NCI-H2029 (cell line): ENCODE measurements around the gene AMBP.

Experiments used
- DNase-seq: peaks from one replicate; lab custom pipeline; 2025; lab: John Stamatoyannopoulos, UW

The AMBP gene

DNA sequence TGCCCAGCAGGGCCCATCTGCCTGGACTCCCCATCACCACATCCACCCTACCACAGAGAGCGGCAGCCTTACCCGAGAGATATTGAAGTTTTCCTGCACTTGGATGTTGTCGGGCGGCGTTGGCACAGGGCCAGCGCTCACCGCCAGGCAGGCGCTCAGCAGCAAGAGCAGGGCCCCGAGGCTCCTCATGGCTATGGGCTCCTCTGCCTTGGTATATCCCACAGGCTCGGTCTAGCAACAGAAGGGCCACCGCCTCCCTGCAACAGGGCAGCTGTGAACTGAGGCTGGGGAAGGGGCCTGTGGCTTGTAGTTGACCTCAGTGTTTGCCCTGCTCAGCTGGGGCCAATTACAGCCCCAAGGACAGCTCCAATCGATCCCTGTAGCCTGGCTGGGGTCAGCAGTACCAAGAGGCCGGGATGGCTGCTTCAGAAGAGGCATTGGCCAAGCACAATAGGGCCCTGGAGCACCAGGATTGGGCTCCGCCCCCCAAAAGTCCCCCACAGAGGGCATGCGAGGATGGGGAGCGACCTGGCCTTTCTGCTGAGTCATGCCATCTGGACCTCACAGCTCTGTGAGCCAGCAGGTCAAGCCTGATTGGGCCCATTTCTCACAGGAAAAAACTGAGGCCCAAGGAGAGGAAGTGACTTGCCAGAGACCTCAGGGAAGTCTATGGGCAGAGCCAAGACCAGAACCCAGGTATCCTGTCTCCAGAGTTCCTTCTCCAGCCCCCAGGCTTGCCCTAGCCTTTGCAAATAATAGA, at the start of gene AMBP:
AMBP (minus strand) TSS at position 280 of the 760 bp plus-strand sequence; CDS start at position 189, 91 bp downstream.
- DNase-seq: no peak

DNA sequence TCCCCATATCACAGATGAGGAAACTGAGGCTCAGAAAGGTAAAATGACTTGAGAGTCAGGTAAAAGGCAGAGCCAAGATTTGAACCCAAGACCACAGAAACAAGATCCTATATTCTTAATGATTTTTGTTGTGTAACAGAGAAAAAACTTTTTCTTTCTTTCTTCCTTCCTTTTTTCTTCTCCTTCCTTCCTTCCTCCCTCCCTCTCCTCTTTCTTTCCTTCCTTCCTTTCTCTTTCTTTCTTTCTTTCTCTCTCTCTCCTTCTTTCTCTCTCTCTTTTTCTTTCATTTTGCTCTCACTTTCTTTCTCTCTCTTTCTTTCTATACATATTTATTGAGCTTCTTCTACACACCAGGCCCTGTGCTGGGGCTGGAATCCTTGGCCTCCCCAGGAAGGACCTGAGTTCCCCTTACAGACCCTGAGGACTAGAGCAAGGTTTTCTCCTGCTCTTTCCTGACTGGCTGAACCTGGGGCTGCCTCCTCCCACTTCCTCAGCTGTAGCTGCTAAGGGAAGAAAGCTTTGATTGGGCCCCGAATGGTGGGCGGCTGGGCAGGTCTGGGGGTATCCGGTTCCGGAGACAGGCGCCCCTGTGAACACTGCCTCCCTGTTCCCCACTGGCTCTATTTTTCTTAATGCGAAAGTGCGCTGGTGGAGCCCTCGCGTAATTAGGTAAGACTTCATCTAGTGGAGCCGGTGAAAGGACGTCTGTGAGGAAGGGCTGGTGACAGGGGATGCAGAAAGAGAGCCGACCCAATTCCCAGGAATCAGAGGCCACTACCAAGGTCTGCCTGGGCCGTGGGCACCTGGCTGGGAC, 48.4 kb upstream of the AMBP start:
- no peak for DNase-seq

DNA sequence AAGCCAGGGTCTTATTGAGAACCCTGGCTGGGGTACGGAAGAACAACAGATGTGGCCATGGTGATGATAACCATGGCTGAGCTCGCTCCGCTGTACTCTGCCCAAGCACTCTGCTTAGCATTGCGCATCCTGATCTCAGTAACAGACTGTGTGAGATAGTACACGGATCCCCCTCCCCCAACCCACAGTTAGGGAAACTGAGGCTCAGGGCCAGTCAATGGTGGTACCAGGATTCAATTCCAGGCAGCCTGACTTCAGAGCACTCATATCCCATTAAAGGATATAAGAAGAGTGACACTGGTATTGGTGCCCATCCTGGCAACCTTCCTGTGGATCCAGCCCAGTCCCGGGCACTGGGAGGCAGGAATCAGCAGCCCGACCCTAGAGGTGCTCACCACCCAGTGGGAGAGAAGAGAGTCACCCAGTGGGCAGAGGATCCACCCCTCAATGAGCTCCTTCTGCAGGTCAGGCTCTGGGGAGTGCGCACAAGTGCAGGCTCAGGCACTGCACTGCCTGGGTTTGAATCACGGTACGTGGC, 47.4 kb upstream of the AMBP start:
- no peak for DNase-seq

DNA sequence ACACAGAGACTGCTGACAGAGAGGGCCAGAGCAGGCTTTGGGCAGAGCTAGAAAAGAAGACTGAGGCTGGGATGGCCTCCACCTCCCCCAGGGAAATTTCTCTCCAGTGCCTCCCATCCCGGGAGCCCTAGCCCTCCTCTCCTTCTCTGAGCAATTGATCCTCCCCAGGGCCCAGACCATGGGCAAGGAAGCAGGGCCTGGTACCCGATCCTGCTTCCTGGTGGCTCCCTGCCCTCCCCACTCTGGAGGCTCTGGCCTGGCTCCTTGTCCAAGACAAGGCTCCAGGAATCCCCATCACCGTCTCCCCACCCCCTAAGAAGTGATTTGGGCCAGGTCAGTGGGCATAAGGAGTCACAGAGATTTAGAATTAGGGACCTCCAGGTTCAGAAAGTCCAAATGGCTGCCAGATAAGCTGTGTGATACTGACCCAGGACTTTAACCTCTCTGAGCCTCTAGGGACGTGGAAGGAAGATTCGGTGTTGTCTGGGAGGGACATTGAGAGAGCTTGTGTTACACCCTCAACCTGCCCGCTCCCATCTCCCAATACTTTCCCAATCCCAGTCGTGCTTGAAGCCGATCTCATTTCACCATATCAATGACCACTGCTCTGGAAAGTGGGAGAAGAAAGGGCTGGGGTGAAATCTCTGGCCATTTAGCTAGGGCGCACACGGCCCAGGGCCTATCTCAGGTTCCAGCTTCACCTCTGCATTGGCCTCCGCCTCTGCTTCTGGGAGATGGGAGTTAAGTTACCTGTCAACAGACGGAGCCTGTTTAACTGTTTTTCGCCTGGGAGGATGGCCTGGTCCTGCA, 46.8 kb upstream of the AMBP start:
- DNase-seq: no peak

DNA sequence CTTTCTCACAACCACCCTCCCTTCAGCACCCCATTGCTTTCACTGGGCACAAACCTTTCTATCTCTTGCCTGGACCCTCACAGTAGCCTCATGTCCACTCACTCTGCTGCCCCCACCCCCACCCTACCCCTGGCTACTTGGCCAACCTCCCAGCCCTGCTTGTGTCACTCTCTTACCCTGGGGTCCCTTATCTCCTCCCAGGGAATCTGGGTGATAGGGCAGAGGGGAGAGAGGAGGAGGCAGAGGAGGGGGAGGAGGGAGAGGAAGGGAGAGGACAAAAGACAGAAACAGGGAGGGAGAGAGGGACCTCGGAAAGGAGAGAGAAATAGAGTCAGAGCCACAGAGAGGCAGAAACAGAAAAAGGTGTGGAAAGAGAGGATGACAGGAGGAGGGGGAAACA, 46.0 kb upstream of the AMBP start:
- no peak for DNase-seq

DNA sequence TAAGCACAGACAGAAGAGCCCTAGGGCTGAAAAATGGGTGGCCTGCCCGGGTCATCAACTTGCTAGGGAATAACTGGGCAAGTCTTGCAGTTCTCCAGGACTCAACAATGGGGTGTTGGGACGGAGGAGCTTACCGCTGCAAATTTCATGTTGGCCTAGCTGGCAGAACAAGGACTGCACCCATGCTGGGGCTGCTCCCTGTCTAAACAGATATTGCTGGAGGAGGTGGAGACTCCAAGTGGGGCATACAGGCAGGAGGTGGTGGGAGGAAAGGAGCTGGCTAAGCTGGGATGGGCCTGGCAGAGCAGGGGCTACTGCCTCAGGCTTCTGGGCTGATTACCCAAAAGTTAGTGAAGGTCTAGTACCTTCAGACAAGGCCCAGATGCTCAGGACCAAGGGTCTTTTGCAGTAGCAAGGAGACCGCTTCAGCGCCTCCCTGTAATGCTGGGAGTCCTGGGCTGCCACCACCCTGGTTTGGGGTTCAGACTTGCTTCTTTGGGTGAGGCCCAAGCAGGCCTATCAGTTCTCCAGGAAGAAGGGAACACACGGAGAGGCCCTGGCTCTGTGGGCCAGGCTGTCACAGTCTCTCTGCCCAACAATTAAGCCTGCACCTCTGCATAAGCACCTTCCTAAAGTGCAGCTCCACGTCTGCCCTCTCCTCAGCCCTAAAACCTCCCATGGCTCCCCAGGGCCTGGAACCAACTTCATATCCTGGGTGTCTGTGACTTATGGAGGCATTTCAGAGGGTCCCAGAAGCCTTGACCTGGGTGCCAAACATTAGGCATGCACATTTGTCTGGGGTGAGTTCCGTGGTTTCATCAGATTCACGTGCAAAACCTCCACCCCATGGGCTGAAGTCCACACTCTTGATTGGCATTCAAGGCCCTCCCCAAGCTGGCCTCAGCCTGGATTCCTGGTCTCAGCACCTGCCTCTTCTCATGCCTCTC, 45.2 kb upstream of the AMBP start:
- DNase-seq: no peak

DNA sequence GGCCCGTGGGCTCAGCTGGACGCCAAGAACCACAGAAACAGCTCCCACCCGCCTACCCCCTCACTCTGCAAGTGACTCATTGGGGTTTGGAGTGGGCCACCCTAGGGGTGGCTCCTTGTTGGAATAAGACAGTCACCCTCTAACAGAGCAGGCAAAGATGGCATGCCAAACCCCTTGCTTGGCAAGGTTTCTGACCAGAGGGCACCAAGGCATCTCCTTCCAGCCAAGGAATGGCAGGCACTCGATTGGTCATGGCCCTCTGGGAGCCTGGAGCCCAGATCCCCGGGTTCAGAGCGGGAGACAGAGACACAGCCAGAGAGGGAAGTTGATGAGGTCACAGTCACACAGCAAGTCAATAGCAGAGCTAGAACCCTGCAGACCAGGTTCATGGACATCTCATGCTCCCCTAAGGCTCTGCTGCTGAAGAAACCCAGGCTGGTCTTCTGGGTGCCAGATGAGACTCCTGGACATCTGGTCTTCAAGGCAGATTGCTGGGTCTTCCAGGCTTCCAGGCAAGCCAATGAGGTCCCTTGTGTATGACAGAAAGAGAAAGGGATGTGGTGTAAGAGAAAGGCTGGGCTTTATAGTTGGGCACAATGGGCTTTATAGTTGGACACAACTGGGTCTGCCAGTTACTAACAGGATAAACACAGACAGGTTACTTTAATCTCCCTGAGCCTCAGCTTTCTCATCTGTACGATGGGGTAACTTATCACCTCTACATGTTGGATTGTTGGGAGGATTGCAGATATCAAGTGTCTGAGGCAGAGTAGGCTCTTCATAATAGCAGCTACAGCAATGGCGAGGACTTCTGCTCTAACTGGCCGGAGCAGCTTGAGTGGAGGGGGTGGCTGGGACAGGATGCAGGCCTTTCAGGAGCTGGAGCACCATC, 44.3 kb upstream of the AMBP start:
- no peak for DNase-seq

DNA sequence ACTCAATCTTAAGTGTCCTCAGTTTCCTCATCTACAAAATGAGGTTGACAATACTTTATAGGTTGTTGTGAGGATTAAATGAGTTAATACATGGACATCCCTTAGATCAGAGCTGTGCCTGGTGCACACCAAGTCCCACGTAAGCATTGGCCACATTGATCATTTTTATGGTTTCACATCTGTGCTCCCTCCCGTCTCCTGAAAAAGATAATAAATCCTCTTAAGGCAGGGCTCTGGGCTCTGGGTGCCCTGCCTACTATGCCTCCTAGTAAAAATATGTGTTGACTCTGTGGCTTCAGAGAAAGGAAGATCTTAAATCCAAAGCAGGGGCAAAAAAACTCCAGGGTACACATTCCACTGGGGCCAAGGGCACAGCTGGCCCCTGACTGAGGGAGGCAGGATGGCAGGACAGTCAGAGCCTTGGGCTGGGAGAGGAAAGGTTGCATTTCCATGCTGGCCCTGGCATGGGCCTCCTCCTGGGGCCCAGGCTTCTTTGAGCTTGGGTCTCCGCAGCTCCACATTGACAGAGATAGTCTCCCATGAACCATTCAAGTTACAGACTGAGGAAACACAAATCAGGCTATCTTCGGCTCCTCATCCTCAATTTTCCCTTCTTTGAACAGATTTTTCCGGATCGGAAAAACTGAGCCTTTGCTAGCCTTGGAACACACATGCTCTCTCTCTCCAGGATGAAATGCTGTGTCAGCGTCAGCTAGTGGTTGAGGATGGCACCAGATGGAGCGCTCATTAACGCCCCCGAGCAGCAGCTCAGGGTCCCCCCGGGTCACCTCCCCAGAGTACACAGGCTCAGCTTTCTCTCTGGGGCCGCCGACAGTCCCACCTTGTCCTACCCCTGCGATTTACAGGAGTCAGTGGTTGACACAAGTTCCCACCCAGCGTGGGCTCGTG, 43.4 kb upstream of the AMBP start:
- no peak for DNase-seq

DNA sequence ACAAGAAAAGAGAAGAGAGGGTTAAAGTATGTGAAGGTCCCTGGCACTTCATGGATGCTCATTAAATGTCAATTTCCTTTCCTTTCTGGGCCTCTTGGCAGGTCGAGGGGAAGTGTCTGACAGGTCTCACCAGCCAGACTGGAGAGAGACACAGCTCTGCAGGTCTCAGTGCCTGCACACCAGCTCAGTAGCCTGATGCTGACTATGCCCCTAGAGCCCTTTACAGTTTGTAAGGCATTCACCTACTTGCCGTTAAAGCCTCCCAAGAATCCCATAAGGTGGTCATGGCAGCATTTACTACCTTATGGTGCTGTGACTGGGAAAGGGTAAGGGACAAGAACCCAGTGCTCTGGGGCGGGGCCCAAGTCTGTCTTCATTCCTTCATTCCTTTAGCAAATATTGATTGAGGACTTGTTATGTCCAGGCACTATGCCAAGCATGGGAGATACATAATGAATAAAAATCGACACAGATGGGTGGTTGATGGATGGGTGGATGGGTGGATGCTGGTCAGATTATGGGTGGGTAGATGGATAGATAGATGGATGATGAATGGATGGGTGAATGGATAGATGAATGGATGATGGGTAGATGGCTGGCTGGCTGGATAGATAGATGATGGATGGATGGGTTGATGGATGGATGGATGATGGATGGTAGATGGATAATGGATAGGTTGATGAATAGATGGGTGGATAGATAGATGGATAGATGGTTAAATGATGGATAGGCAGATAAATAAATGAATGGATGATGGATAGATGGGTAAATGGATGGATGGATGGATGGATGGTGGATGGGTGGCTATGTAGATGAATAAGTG, 42.3 kb upstream of the AMBP start:
- DNase-seq: no peak

DNA sequence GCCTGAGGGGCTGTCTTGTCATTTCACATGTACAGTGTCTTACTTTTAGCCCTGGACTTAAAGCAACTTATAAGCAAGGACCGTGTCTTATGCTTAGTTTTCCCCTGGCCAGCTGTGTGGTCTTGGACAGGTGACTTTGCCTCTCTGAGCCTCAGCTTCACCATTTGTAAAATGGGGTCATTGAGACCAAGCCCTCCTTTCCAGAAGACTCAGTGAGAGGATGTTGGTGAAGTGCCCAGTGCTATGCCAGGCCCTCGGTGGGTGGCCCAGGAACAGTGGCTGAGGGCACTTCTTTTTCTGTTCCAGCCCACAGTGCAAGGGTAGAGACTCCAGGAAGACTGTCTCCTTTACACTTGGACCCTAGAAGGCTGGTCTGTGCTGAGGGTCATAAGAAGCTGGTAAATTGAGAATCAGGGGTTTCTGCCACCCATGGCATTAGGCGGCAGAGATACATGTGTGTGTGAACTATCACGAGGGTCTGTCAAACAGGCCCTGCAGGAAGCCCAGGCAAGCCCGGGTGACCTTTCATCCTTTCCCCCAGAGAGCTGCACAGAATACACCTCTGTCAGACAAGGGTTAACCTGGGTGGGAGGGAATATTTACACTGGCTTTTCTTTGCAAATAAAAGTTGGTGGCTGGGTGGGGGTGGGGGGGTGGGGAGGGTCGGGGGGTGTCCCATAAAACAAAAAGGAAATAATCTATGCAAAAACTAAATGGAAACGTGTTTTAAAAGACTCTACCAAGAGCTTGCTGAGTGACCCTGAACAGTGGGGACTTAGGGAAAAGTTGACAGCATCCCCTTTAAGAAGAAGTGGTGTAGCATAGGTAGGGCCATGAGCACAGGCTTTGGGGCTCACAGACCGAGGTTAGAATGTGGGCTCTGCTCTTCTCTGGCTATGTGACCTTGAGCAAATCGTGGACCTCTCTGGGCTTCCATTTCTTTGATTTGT, 41.4 kb upstream of the AMBP start:
- DNase-seq: no peak

DNA sequence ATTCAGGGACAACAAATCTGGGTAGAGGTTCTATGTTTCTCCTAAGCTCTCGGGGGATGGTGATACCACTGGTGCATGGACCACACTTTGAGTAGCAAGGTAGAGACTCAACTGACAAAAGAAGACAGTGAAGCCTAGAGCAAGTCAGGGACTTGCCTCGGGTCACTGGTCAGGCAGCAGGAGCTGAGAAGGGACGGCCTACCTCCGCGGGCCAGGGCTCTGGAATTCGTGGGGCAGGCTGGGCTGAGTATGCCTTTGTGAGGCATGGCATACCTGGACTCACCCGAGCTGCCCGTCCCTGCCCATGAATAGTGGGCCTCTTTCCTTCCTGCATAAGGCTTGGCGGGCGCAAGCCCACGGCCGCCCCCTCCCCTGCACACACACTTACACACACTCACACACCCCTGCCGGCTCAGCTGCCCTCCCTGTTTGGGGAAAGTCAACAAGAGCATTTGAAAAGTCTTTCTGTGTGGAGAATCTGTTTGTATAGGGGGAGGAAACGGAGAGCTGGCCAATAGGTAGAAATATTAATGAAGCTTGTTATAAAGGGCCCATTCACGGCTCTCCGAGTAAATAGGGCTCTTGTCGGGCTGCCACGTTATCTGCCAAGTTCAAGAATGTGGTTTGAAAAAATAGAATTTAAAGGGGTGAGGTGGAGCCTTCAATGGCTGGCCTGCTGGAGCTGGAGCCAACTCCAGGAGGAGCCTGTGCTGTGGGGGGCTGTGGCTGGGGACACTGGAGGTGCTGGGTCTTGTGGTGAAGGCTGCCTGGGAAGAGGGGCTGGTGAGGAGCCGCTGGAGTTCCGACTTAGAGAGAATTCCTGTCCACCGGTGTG, 40.1 kb upstream of the AMBP start:
- DNase-seq: peak; percentile 24

DNA sequence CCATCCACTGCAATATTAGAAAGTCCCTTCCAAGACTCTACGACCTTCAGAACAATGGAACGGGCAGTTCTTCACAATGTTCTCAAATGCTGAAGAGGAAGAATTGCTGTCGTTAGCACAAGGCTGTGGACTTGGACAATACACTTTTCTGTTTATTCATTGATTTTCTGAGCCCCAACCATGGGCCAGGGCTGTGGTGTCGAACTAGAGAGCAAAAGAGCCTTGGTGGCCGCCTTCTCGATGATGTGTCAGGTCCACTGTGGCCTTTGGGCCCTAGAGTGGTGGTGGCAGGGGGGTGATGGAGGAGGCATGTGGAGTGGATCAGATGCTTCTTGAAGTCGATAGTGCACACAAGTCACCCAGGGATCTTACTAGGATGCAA, 39.5 kb upstream of the AMBP start:
- DNase-seq: no peak

DNA sequence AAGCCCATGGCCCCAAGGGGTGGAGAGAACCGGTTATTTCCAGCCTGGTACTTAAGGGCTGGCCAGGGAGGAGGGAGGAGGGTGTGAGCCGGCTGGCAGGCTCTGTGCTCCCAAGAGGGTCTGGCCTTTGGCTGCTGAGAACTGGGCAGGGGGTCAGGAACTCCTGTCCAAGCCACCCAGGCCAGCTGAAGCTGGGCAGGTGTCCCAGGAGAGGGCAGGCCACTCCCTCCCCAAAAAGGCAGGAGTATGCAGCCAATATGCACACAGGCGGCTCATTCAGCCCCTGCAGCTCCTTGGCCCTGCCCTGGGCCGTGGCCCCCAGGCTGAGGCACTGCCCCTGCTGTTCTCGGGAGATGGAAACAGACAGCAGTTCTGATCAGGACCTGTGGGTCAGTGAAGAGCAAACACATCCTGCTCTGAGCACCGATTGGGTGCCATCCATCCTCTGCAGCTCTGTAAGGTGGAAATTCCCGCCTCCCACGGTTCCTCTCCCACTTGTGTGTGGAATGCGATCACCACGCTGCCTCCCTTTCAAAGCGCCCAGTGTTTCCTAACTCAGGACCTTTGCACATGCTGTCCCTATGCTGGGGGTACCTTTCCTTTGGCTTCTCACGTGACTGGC, 38.1 kb upstream of the AMBP start:
- no peak for DNase-seq

DNA sequence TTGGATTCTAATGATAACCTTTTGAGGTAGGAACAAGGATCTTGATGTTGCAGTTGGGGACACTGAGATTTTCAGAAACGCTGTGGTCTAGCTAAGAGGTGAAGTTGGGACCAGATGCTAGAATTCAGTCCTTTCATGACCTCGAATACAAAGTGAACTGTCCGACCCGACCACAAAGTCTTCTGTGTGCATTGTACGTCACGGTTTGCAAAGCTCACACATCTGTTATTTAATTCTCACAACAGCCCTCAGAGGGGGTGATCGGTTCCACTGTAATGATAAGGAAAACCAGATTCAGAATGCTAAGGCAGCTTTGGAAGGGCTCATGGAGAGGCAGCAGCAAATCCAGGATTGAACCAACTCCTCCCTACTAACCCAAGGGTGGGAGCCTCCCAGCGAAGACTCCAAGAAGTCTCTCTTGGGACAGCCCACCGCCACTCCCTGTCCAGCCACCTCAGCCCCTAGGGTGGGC, 37.6 kb upstream of the AMBP start:
- DNase-seq: no peak

DNA sequence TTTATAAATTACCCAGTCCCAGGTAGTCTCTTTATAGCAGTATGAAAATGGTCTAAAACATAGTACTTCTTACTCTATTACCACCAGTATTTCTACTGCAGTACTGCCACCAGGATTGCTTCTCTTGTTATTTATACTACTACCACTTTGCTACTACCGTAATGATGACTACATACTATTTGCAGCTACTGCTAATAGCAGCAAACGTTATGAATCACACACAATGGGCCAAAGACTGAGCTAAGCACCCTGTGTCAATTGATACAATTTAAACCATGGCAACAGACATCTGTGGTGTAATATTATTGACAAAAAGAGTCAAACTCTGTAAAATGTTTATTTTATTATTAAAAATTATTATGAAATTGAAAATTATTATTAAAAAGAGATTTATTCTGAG, 36.3 kb upstream of the AMBP start:
- DNase-seq: no peak
